CD14-positive monocyte (primary cell): ENCODE results near the gene ARL4A. TPM values are rescaled to one million over a fixed set of nuclear protein-coding genes. Genes with fewer than 3 reads are reported as not detected.

ENCODE experiments used
- DNase-seq, 3 donors: peaks; one replicate each; pipeline ENCODE4 v3.0.0-alpha.2; 2011 to 2022
- H2AFZ ChIP-seq: 2 replicates; pipeline ENCODE4 v1.6.0; 2012; ENCODE audit warnings: mild to moderate bottlenecking, low read depth, low read length, inconsistent platforms; ENCODE audit not compliant: insufficient read depth, poor library complexity, severe bottlenecking
- H3K27ac ChIP-seq, 2 donors: 1 replicate in 1 of 2; 2 replicates in 1 of 2; pipeline ENCODE4 v1.5.1; 2012 to 2013; ENCODE audit warnings: low read length in 2 of 2, control low read depth in 1 of 2, inconsistent platforms in 1 of 2, low read depth in 1 of 2, mild to moderate bottlenecking in 1 of 2
- H3K27me3 ChIP-seq, 2 donors: one replicate each; pipeline versions ENCODE4 v1.6.0 to v1.6.1; 2011 to 2013; ENCODE audit warnings: low read length in 2 of 2; ENCODE audit not compliant: control insufficient read depth in 2 of 2, insufficient read depth in 2 of 2
- H3K36me3 ChIP-seq, 2 donors: replicated peaks in 1 of 2; 1 replicate in 1 of 2; 2 replicates in 1 of 2; pipeline versions ENCODE4 v1.5.1 to v1.6.1; 2012 to 2013; ENCODE audit warnings: low read length in 2 of 2, control low read depth in 1 of 2, inconsistent platforms in 1 of 2, mild to moderate bottlenecking in 1 of 2; ENCODE audit not compliant: insufficient read depth in 2 of 2, control insufficient read depth in 1 of 2
- H3K4me1 ChIP-seq, 2 donors: 1 replicate in 1 of 2; 2 replicates in 1 of 2; pipeline versions ENCODE4 v1.5.1 to v1.6.1; 2012 to 2013; ENCODE audit warnings: low read length in 2 of 2, control low read depth in 1 of 2, inconsistent platforms in 1 of 2, mild to moderate bottlenecking in 1 of 2, moderate library complexity in 1 of 2; ENCODE audit not compliant: insufficient read depth in 2 of 2, control insufficient read depth in 1 of 2
- H3K4me2 ChIP-seq: replicated peaks from 2 replicates; pipeline ENCODE3; 2012; ENCODE audit warnings: low read length, moderate library complexity, mild to moderate bottlenecking; ENCODE audit not compliant: poor library complexity, severe bottlenecking; ENCODE audit errors: extremely low read depth
- H3K4me3 ChIP-seq, 3 experiments: fragments of 200-600 bp in 1 of 3; sonication (generic) in 1 of 3; replicated peaks in 1 of 3; 1 replicate in 2 of 3; 2 replicates in 1 of 3; pipeline ENCODE4 v1.5.1; 2011 to 2013; ENCODE audit warnings: low read length in 3 of 3, mild to moderate bottlenecking in 3 of 3, control low read depth in 2 of 3, low read depth in 2 of 3, inconsistent platforms in 1 of 3, moderate library complexity in 1 of 3
- H3K79me2 ChIP-seq: 2 replicates; pipeline ENCODE4 v1.6.0; 2012; ENCODE audit warnings: mild to moderate bottlenecking, control low read depth, inconsistent platforms, low read length, moderate library complexity; ENCODE audit not compliant: insufficient read depth
- H3K9ac ChIP-seq: 2 replicates; pipeline ENCODE4 v1.6.0; 2017; ENCODE audit warnings: low read length, mild to moderate bottlenecking; ENCODE audit not compliant: insufficient read depth, poor library complexity, severe bottlenecking
- H3K9me3 ChIP-seq, 2 donors: replicated peaks in 1 of 2; 1 replicate in 1 of 2; 2 replicates in 1 of 2; pipeline versions ENCODE4 v1.5.1 to v1.6.1; 2012 to 2013; ENCODE audit warnings: low read length in 2 of 2, control low read depth in 1 of 2; ENCODE audit not compliant: control insufficient read depth in 1 of 2, insufficient read depth in 1 of 2
- H4K20me1 ChIP-seq: 2 replicates; pipeline ENCODE4 v1.6.0; 2012; ENCODE audit warnings: mild to moderate bottlenecking, low read length, control low read depth, moderate library complexity; ENCODE audit not compliant: insufficient read depth
- H3K27ac Mint-ChIP-seq, 7 donors: one replicate each; pipeline ENCODE4 v1.8.0; 2020; ENCODE audit warnings: mild to moderate bottlenecking in 7 of 7, mixed read lengths in 7 of 7, moderate library complexity in 6 of 7, inconsistent platforms in 2 of 7
- H3K27me3 Mint-ChIP-seq, 3 donors: one replicate each; pipeline ENCODE4 v1.8.0; 2021 to 2022; ENCODE audit warnings: low read depth in 3 of 3, mild to moderate bottlenecking in 3 of 3, mixed read lengths in 3 of 3, moderate library complexity in 3 of 3, inconsistent platforms in 1 of 3
- H3K36me3 Mint-ChIP-seq, 2 donors: one replicate each; pipeline ENCODE4 v1.8.0; 2020; ENCODE audit warnings: mixed read lengths in 2 of 2, inconsistent platforms in 1 of 2, mild to moderate bottlenecking in 1 of 2
- H3K4me1 Mint-ChIP-seq: one replicate; pipeline ENCODE4 v1.8.0; 2020; ENCODE audit warnings: mild to moderate bottlenecking, mixed read lengths
- H3K4me3 Mint-ChIP-seq, 2 donors: one replicate each; pipeline ENCODE4 v1.8.0; 2020; ENCODE audit warnings: mild to moderate bottlenecking in 2 of 2, mixed read lengths in 2 of 2, moderate library complexity in 1 of 2
- H3K9me3 Mint-ChIP-seq, 7 donors: one replicate each; pipeline ENCODE4 v1.8.0; 2020 to 2022; ENCODE audit warnings: mixed read lengths in 7 of 7, mild to moderate bottlenecking in 6 of 7, moderate library complexity in 6 of 7, inconsistent platforms in 2 of 7
- CTCF ChIP-seq: fragments of 200-600 bp; IDR thresholded peaks from one replicate; pipeline ENCODE4 v1.8.0; 2022; ENCODE audit warnings: antibody characterized with exemption, mild to moderate bottlenecking
- WGBS: methylation state at CpG from one replicate; pipeline ENCODE4 v1.1.5; 2013; ENCODE audit warnings: missing lambda C conversion rate; ENCODE audit not compliant: insufficient coverage; 5-methylcytosine and 5-hydroxymethylcytosine counted together
- intact Hi-C, 2 donors: fragments of 100-400 bp; cut with micrococcal nuclease; formaldehyde crosslinking; loops; one replicate each; pipeline versions ENCODE4 v1.15.0 to v1.15.1; 2023
- polyA plus RNA-seq, 3 donors: library from polyadenylated mRNA; depleted of rRNA in 1 of 3; unstranded in 2 of 3; stranded (reverse) in 1 of 3; fragments of 300-500 nt in 2 of 3; fragments of >200 nt in 1 of 3; fragmentation: Illumina TruSeq in 2 of 3; gene quantifications; 1 replicate in 2 of 3; 2 replicates in 1 of 3; pipeline ENCODE4 v1.2.3, GENCODE V29; 2012 to 2021

Gene ARL4A
- polyA plus RNA-seq, 3 donors: 60.3 to 125 (median 69.3) TPM

GRCh38 chr7:12719141-12719919 is 31.9 kb downstream of the ARL4A start:
- intact Hi-C loops: loop anchor here (2.0 to 10.0 kb wide), 2 partner anchors 33 to 75 kb away; partner anchors contain the start of gene ARL4A (in 2 of the 2)
- H3K27ac Mint-ChIP-seq: peak overlapping the region; percentile 81 to 96 (median 91)

More at GRCh38 chr7:12719141-12719919, 31.9 kb downstream of the ARL4A start:
- no peaks in the 10 kb centered on the region for H3K36me3 ChIP-seq
- Mint-ChIP-seq H3K9me3 (peaks cover 0 to 2% (median 0%) of the 10 kb centered on the region in 7 donors), H3K4me3 (peak overlapping the region in 1 of 2 donors; percentile 53), H3K27me3 (peaks cover 0 to 3% (median 0%) of the 10 kb centered on the region in 3 donors), H3K36me3 (no peaks in the 10 kb centered on the region), H3K4me1 (peaks cover 66% of the 10 kb centered on the region)
- no CpG with 5 or more reads among the region's 5 CpGs for WGBS
- no peaks in the 10 kb centered on the region for H3K9me3 ChIP-seq
- peak; percentile 53 to 80 (median 78) for DNase-seq
- TF ChIP-seq CTCF: no peak
- H4K20me1 ChIP-seq: no peaks in the 10 kb centered on the region
- H3K79me2 ChIP-seq: no peaks in the 10 kb centered on the region
- H3K27ac ChIP-seq: peak overlapping the region in 1 of 2 donors; percentile 83
- peaks cover 47 to 59% of the 10 kb centered on the region in 2 donors for H3K4me1 ChIP-seq
- H3K4me2 ChIP-seq: peak overlapping the region; percentile 31
- no peaks in the 10 kb centered on the region for H3K27me3 ChIP-seq
- H2AFZ ChIP-seq: peak overlapping the region; percentile 10
- H3K4me3 ChIP-seq: peak overlapping the region in 1 of 3 experiments; percentile 30
- peak overlapping the region; percentile 29 for H3K9ac ChIP-seq
